BLaER1 (cell line): Measurements from ENCODE around the gene ANKDD1B.

Source experiments
- H3K27ac ChIP-seq: shearing (Covaris generic); formaldehyde crosslinking; 2 replicates; pipeline ENCODE4 v1.8.1; 2022
- H3K27me3 ChIP-seq: shearing (Covaris generic); formaldehyde crosslinking; 2 replicates; pipeline ENCODE4 v1.8.1; 2022
- H3K36me3 ChIP-seq: shearing (Covaris generic); formaldehyde crosslinking; 2 replicates; pipeline ENCODE4 v1.8.1; 2022
- H3K4me1 ChIP-seq: shearing (Covaris generic); formaldehyde crosslinking; 2 replicates; pipeline ENCODE4 v1.8.1; 2022
- H3K4me2 ChIP-seq: shearing (Covaris generic); formaldehyde crosslinking; 2 replicates; pipeline ENCODE4 v1.8.1; 2022
- H3K4me3 ChIP-seq: shearing (Covaris generic); formaldehyde crosslinking; 2 replicates; pipeline ENCODE4 v1.8.1; 2022
- H3K9ac ChIP-seq: shearing (Covaris generic); formaldehyde crosslinking; 2 replicates; pipeline ENCODE4 v1.8.1; 2022
- H3K9me3 ChIP-seq: shearing (Covaris generic); formaldehyde crosslinking; 2 replicates; pipeline ENCODE4 v1.8.1; 2022
- H4K20me1 ChIP-seq: shearing (Covaris generic); formaldehyde crosslinking; 2 replicates; pipeline ENCODE4 v1.8.1; 2022
- Cebpa-rat ChIP-seq: shearing (Covaris generic); IDR thresholded peaks from 2 replicates; pipeline ENCODE4 v1.8.1; 2022

Gene ANKDD1B

GRCh38 chr5:75632321-75632720 is 21.1 kb downstream of the ANKDD1B start:
- no peak overlapping the region for H3K27ac ChIP-seq
- H3K36me3 ChIP-seq: no peaks in the 10 kb centered on the region
- no peak overlapping the region for H3K4me3 ChIP-seq
- no peaks in the 10 kb centered on the region for H3K27me3 ChIP-seq
- H3K4me1 ChIP-seq: no peaks in the 10 kb centered on the region
- TF ChIP-seq Cebpa-rat: no peak
- H3K4me2 ChIP-seq: no peak overlapping the region
- no peaks in the 10 kb centered on the region for H4K20me1 ChIP-seq
- no peak overlapping the region for H3K9ac ChIP-seq
- no peaks in the 10 kb centered on the region for H3K9me3 ChIP-seq

- Histone ChIP-seq H3K36me3 (no peaks in the 10 kb centered on the region), H3K4me1 (no peaks in the 10 kb centered on the region), H3K4me2 (no peak overlapping the region), H3K4me3 (no peak overlapping the region), H4K20me1 (no peaks in the 10 kb centered on the region), H3K9ac (no peak overlapping the region), H3K27ac (no peak overlapping the region), H3K9me3 (no peaks in the 10 kb centered on the region), H3K27me3 (no peaks in the 10 kb centered on the region)
- no peak for TF ChIP-seq Cebpa-rat
Observed at GRCh38 chr5:75637949-75638348, 26.7 kb downstream of the ANKDD1B start.

GRCh38 chr5:75639535-75640311 is 28.5 kb downstream of the ANKDD1B start:
- Histone ChIP-seq H3K27ac (no peak overlapping the region), H3K9me3 (no peaks in the 10 kb centered on the region), H3K36me3 (no peaks in the 10 kb centered on the region), H3K4me2 (no peak overlapping the region), H4K20me1 (no peaks in the 10 kb centered on the region), H3K9ac (no peak overlapping the region), H3K27me3 (no peaks in the 10 kb centered on the region), H3K4me3 (no peak overlapping the region), H3K4me1 (no peaks in the 10 kb centered on the region)
- no peak for TF ChIP-seq Cebpa-rat

GRCh38 chr5:75640395-75640794 is 29.1 kb downstream of the ANKDD1B start:
- H3K27ac ChIP-seq: no peak overlapping the region
- H3K4me1 ChIP-seq: no peaks in the 10 kb centered on the region
- TF ChIP-seq Cebpa-rat: no peak
- H3K9ac ChIP-seq: no peak overlapping the region
- no peaks in the 10 kb centered on the region for H3K36me3 ChIP-seq
- no peak overlapping the region for H3K4me2 ChIP-seq
- no peaks in the 10 kb centered on the region for H4K20me1 ChIP-seq
- H3K4me3 ChIP-seq: no peak overlapping the region
- no peaks in the 10 kb centered on the region for H3K9me3 ChIP-seq
- H3K27me3 ChIP-seq: no peaks in the 10 kb centered on the region

DNA sequence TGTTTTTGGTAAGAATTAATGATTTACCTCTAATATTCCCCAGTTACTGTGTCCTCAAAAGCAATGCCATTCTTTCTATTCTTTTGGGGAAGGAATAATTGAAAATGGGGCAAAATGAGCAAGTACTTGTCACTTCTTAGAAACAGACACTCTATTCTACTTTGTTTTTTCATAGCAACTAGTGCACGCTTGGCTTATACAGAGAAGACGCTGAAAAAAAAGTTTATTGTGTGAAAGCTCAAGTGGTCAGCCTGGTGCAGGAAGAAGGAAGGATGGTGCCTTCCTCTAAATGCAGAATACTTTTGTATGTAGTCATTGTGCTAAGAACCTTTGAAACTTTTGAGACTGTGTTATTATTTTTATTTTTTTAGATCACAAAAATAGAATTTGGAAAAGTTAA is 29.6 kb downstream of the ANKDD1B start:
- TF ChIP-seq Cebpa-rat: no peak
- H4K20me1 ChIP-seq: no peaks in the 10 kb centered on the region
- H3K4me1 ChIP-seq: no peaks in the 10 kb centered on the region
- no peak overlapping the region for H3K4me2 ChIP-seq
- no peaks in the 10 kb centered on the region for H3K9me3 ChIP-seq
- H3K27ac ChIP-seq: no peak overlapping the region
- no peak overlapping the region for H3K9ac ChIP-seq
- no peak overlapping the region for H3K4me3 ChIP-seq
- H3K36me3 ChIP-seq: no peaks in the 10 kb centered on the region
- no peaks in the 10 kb centered on the region for H3K27me3 ChIP-seq

GRCh38 chr5:75648712-75649111 is 37.5 kb downstream of the ANKDD1B start:
- H3K4me3 ChIP-seq: no peak overlapping the region
- H3K9ac ChIP-seq: no peak overlapping the region
- no peak for TF ChIP-seq Cebpa-rat
- no peaks in the 10 kb centered on the region for H3K9me3 ChIP-seq
- H3K4me2 ChIP-seq: no peak overlapping the region
- no peaks in the 10 kb centered on the region for H4K20me1 ChIP-seq
- no peaks in the 10 kb centered on the region for H3K4me1 ChIP-seq
- no peaks in the 10 kb centered on the region for H3K27me3 ChIP-seq
- H3K36me3 ChIP-seq: no peaks in the 10 kb centered on the region
- H3K27ac ChIP-seq: no peak overlapping the region

DNA sequence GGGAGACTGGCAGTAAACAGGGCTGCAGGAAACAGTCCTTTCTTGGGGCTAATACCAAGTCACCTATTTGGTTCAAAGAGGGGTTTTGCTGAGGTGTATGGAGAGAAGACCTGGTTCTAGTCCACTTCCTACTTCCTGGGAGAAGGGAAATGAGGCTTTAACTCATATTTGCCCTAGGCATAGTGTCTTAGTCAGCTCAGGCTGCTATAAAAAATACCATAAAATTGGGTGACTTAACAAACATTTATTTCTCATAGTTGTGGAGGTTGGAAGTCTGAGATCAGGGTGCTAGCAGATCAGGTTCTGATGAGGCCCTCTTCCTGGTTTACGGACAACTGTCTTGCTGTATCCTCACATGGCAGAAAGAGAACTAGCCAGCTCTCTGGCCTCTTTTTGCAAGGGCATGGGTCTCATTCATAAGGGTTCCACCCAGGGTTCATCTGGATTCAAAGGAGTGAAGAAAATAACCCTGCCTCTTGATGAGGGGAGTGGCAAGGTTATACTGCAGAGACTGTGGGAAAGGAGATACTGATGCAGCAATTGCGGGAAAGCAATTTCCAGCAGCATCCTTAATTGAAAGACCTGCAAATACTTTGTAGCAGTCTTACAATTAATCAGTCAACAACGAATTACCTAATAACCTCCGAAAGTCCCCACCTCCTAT is 40.5 kb downstream of the ANKDD1B start:
- H4K20me1 ChIP-seq: no peaks in the 10 kb centered on the region
- no peak overlapping the region for H3K4me3 ChIP-seq
- no peak overlapping the region for H3K9ac ChIP-seq
- no peaks in the 10 kb centered on the region for H3K4me1 ChIP-seq
- H3K27ac ChIP-seq: no peak overlapping the region
- H3K4me2 ChIP-seq: no peak overlapping the region
- H3K9me3 ChIP-seq: no peaks in the 10 kb centered on the region
- TF ChIP-seq Cebpa-rat: no peak
- H3K27me3 ChIP-seq: no peaks in the 10 kb centered on the region
- no peaks in the 10 kb centered on the region for H3K36me3 ChIP-seq

DNA sequence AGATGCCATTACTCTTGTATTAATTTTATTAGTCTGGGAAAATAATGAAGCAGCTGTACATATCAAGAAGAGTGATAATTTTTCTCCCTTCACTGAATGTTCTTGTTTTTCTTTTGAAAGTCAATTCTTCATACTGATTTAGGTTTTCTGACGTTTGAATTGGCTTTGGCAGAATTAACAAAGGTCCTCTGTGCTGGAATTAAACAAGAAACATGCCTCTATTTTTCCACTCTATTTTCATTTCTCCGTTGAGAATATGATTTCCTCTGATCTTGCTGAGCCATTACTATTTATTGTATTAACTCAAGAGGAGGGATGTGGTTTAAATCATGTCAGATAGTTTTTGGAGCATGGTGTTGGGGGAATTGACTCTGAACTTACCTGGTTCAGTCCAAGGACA is 42.3 kb downstream of the ANKDD1B start:
- no peaks in the 10 kb centered on the region for H3K9me3 ChIP-seq

DNA sequence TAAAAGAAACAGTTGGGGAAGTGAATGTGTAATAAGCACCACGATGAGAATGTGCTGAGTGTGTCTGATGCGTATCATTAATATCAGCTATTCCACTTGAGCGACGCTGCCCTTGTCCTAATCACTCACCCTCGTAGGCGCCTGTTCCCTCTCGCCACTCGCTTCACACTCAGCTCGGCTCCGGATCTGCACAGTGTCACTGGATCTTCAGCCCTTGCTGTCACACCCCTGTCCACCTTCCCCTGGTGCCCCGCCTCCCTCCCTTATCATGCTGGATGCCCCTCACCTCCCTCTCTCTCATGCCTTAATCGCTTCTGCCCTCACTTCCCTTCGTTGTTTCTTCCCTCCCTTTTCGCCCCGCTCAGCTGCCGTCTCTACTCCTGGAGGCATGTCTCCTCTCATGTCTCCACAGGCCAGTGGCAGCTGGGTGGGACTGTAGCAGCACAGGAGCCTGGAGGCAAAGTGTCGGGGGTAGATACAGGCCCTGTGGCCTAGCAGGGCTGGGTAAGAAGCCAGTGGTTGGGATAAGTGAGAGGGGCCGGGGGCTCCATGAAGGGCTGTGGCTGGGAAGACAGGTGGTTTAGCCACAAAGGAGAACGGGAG is 43.5 kb downstream of the ANKDD1B start:
- H3K4me2 ChIP-seq: no peak overlapping the region
- H3K36me3 ChIP-seq: no peaks in the 10 kb centered on the region
- H3K4me1 ChIP-seq: no peaks in the 10 kb centered on the region
- no peaks in the 10 kb centered on the region for H3K9me3 ChIP-seq
- H4K20me1 ChIP-seq: no peaks in the 10 kb centered on the region
- H3K27ac ChIP-seq: no peak overlapping the region
- H3K27me3 ChIP-seq: no peaks in the 10 kb centered on the region
- TF ChIP-seq Cebpa-rat: no peak
- no peak overlapping the region for H3K4me3 ChIP-seq
- H3K9ac ChIP-seq: no peak overlapping the region

More for the DNA sequence above, 42.3 kb downstream of the ANKDD1B start:
- Histone ChIP-seq H3K9ac (no peak overlapping the region), H3K27ac (no peak overlapping the region), H3K4me2 (no peak overlapping the region), H3K36me3 (no peaks in the 10 kb centered on the region), H3K27me3 (no peaks in the 10 kb centered on the region), H4K20me1 (no peaks in the 10 kb centered on the region), H3K4me3 (no peak overlapping the region), H3K4me1 (no peaks in the 10 kb centered on the region)
- TF ChIP-seq Cebpa-rat: no peak

- TF ChIP-seq Cebpa-rat: no peak
- no peaks in the 10 kb centered on the region for H3K4me1 ChIP-seq
- no peaks in the 10 kb centered on the region for H3K36me3 ChIP-seq
- no peak overlapping the region for H3K27ac ChIP-seq
- no peak overlapping the region for H3K9ac ChIP-seq
- no peaks in the 10 kb centered on the region for H4K20me1 ChIP-seq
- no peaks in the 10 kb centered on the region for H3K27me3 ChIP-seq
- H3K4me3 ChIP-seq: no peak overlapping the region
- no peaks in the 10 kb centered on the region for H3K9me3 ChIP-seq
- H3K4me2 ChIP-seq: no peak overlapping the region
Observed at GRCh38 chr5:75656311-75657003, 45.2 kb downstream of the ANKDD1B start.
